GM21526 (cell line): ENCODE measurements around the gene MYO9A.

ENCODE experiments used
- ATAC-seq: cut with Tn5 transposase; IDR thresholded peaks from one replicate; pipeline ENCODE4 v1.9.1; 2021; ENCODE audit warnings: moderate library complexity; ENCODE audit not compliant: unreplicated experiment, low FRiP score

The MYO9A gene

GRCh38 chr15:71973366-71973765 is 144.6 kb downstream of the MYO9A start:
- no peak for ATAC-seq

DNA sequence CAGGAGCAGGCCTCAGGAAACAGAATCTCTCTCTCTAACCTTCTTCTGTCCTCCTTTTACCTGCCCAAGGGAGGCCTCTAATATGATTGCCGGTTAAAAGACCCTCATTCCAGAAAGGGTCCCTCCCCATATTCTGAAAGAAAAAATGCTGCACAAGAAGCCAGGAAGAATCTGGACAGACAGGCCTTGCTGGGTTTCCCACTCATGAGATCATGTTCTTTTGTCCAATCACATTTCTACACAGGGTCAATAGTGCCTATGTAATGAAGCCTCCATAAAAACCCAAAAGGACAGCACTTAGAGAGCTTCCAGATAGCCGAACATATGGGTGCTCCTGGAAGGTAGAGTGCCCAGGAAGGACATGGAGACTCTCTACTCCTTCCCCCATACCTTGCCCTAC is 146.0 kb downstream of the MYO9A start:
- no peak for ATAC-seq

- no peak for ATAC-seq
Observed at GRCh38 chr15:71970435-71970834, 147.5 kb downstream of the MYO9A start.

DNA sequence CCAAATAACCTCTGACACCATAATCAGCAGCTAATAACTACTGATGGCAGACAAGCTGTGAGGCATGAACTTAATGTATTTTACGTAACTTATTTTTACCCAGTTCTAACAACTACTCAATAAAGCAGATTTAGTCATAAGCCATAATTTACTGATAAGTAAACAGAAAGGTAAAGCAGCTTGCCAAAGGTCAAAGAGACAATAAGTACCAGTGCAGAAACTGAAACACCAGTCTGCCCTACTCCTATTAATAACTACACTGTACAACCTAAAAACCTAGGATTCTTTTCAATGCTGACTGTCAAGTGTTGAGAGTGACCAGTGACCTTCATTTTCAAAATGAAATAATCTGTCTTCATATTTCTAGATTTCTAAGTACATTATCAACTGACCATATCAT is 155.4 kb downstream of the MYO9A start:
- ATAC-seq, result no peak

- no peak for ATAC-seq
Observed at GRCh38 chr15:71957026-71957425, 160.9 kb downstream of the MYO9A start.

- no peak for ATAC-seq
Observed at GRCh38 chr15:71951134-71951533, 166.8 kb downstream of the MYO9A start.

DNA sequence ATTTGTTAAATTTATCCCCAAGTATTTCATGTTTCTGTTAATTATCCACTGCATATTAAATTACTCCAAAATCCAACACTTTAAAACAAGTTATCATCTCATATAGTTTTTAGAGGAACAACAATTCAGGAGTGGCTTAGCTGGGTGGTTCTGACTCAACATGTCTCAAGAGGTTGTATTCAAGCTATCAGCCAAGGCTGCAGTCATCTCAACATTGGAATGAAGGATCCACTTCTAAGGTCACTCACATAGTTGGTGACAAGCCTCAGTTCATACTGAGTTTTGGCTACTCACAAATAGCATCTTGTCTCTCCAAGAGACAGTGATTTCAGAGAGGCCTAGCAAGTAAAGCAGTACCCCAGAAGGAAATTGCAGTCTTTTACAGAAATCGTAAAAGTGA is 172.9 kb downstream of the MYO9A start:
- no peak for ATAC-seq

GRCh38 chr15:71943806-71944205 is 174.1 kb downstream of the MYO9A start:
- no peak for ATAC-seq

GRCh38 chr15:71939981-71940588 is 177.9 kb downstream of the MYO9A start:
- ATAC-seq, result no peak

- ATAC-seq, result no peak
Observed at GRCh38 chr15:71937650-71938311, 180.2 kb downstream of the MYO9A start.

DNA sequence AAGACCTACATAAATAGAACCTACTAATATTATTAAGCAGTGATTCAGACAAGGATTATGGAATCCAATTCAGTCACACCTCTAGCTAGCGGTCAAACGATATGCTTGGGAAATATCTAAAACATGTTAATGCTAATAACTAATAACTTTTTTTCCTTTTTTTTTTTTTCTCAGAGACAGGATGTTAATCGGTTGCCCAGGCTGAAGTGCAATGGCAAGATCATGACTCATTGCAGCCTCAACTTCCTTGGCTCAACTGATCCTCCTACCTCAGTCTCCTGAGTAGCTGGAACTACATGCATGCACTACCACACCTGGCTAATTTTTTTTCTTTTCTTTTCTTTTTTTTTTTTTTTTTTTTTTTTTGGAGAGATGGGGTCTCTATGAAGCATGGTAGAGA is 183.5 kb downstream of the MYO9A start:
- ATAC-seq, result no peak

GRCh38 chr15:71932689-71933088 is 185.3 kb downstream of the MYO9A start:
- no peak for ATAC-seq

GRCh38 chr15:71931261-71931660 is 186.7 kb downstream of the MYO9A start:
- no peak for ATAC-seq

- ATAC-seq, result no peak
Observed at GRCh38 chr15:71925145-71925544, 192.8 kb downstream of the MYO9A start.

GRCh38 chr15:71921191-71921590 is 196.8 kb downstream of the MYO9A start:
- ATAC-seq, result no peak

DNA sequence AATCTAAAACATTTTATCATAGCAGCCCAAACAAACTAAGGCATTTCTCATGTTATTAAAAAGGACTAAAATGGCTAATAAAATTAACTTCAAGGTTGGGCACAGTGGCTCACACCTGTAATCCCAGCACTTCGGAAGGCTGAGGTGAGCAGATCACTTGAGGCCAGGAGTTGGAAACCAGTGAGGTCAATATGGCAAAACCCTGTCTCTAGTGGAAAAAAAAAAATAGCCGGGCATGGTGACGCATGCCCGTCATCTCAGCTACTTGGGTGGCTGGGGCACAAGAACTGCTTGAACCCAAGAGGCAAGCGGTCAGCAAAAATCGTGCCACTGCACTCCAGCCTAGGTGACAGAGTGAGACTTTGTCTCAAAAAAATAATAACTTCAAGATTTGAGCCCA is 197.4 kb downstream of the MYO9A start:
- no peak for ATAC-seq

GRCh38 chr15:71916834-71917233 is 201.1 kb downstream of the MYO9A start:
- no peak for ATAC-seq

- no peak for ATAC-seq
Observed at GRCh38 chr15:71914092-71914491, 203.9 kb downstream of the MYO9A start.

GRCh38 chr15:71899674-71900073 is 218.3 kb downstream of the MYO9A start:
- ATAC-seq, result no peak

- ATAC-seq, result no peak
Observed at GRCh38 chr15:71893691-71894090, 224.3 kb downstream of the MYO9A start.

DNA sequence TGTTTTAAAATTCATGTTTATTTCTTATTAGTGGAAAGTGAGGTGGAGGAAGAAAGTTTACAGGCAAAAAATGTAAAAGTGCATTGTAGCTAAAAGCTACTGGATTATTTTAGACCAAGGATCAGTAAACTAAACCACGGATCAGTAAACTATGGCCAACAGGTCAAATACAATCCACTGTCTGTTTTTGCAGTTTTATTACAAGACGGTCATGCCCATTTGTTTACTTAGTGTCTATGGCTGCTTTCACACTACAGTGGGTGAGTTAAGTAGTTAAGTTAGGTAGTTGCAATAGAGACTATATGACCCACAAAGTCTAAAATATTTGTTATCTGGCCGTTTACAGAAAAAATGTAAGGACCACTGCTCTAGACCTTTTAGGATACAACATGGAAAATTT is 225.6 kb downstream of the MYO9A start:
- no peak for ATAC-seq

GRCh38 chr15:71891026-71891425 is 226.9 kb downstream of the MYO9A start:
- ATAC-seq, result no peak

DNA sequence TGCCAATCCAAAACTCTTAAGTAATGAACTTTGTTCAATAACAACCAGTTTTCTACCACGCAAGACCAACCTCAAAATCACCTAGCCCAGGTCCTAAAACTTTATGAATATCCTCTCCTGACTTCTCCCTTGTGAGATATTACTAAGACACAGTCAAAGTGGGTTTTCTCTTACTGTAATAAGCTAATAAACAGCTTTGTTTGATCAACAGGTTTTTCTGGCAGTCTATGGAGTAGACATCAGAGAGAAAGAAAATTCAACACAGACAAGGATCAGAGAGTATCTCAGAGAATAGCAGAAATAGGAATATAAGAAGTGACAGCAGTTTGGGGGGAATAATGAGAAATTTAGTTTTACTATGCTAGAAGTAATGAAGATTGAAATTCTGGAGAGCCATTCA is 228.0 kb downstream of the MYO9A start:
- no peak for ATAC-seq
